Mucosa of gallbladder (tissue), 1 donor: ENCODE results near the gene CLIC4. TPM values are rescaled to one million over a fixed set of nuclear protein-coding genes. Genes with fewer than 3 reads are reported as not detected.
"Not testable (repeated sequence)": the region's sequence is repeated elsewhere in the genome, so short reads cannot be mapped to it uniquely, and the experiment has no call there.

Experiments
- DNase-seq: peaks from one replicate; pipeline ENCODE4 v3.0.0-alpha.2; 2020; ENCODE audit warnings: low spot score
- total RNA-seq: library from RNA; stranded (reverse); gene quantifications from one replicate; pipeline ENCODE4 v1.2.1, GENCODE V29; 2021
- donor health status: DM: no; HTN: no; CAD: no.

Gene CLIC4
- total RNA-seq, 1 donor from 2014 or later, result 204 TPM

GRCh38 chr1:24771574-24771973 lies 26.3 kb downstream of the CLIC4 start:
- DNase-seq, result no peak

- DNase-seq, result no peak
Measured at GRCh38 chr1:24773618-24774017, 28.4 kb downstream of the CLIC4 start.

- DNase-seq, result no peak
Measured at GRCh38 chr1:24775348-24775747, 30.1 kb downstream of the CLIC4 start.

GRCh38 chr1:24775916-24776315 lies 30.7 kb downstream of the CLIC4 start:
- DNase-seq, result no peak

GRCh38 chr1:24776821-24777220 lies 31.6 kb downstream of the CLIC4 start:
- no peak for DNase-seq

GRCh38 chr1:24778141-24778540 lies 32.9 kb downstream of the CLIC4 start:
- DNase-seq, result no peak

GRCh38 chr1:24779199-24779598 lies 34.0 kb downstream of the CLIC4 start:
- DNase-seq, result not testable (repeated sequence)

- DNase-seq, result no peak
Measured at GRCh38 chr1:24779689-24780464, 34.6 kb downstream of the CLIC4 start.

- not testable (repeated sequence) for DNase-seq
Measured at GRCh38 chr1:24780626-24781025, 35.4 kb downstream of the CLIC4 start.

GRCh38 chr1:24782689-24783088 lies 37.4 kb downstream of the CLIC4 start:
- DNase-seq, result no peak

GRCh38 chr1:24783713-24784112 lies 38.5 kb downstream of the CLIC4 start:
- DNase-seq, result no peak

GRCh38 chr1:24786191-24786590 lies 40.9 kb downstream of the CLIC4 start:
- no peak for DNase-seq

GRCh38 chr1:24790490-24790889 lies 45.2 kb downstream of the CLIC4 start:
- no peak for DNase-seq

- no peak for DNase-seq
Measured at GRCh38 chr1:24793447-24794129, 48.3 kb downstream of the CLIC4 start.

GRCh38 chr1:24794130-24794502 lies 48.9 kb downstream of the CLIC4 start:
- not testable (repeated sequence) for DNase-seq

GRCh38 chr1:24795236-24795635 lies 50.0 kb downstream of the CLIC4 start:
- DNase-seq, result no peak

- no peak for DNase-seq
Measured at GRCh38 chr1:24796524-24796923, 51.3 kb downstream of the CLIC4 start.

- DNase-seq, result not testable (repeated sequence)
Measured at GRCh38 chr1:24799242-24799641, 54.0 kb downstream of the CLIC4 start.

GRCh38 chr1:24801176-24801575 lies 55.9 kb downstream of the CLIC4 start:
- no peak for DNase-seq

- no peak for DNase-seq
Measured at GRCh38 chr1:24803220-24803619, 58.0 kb downstream of the CLIC4 start.

GRCh38 chr1:24803987-24804530 lies 58.8 kb downstream of the CLIC4 start:
- DNase-seq, result no peak

- no peak for DNase-seq
Measured at GRCh38 chr1:24805534-24806301, 60.5 kb downstream of the CLIC4 start.
